ENCODE results near the gene VEPH1. TPM values are rescaled to one million over a fixed set of nuclear protein-coding genes. Genes with fewer than 3 reads are reported as not detected.
"Not testable (repeated sequence)": the region's sequence is repeated elsewhere in the genome, so short reads cannot be mapped to it uniquely, and the experiment has no call there.

The VEPH1 gene
- total RNA-seq, 1 donor from 2014 or later = 13.0 TPM

- DNase-seq (ENCODE audit: low spot score in 2 of 2) (no peak), FAIRE-seq (no peak)
Observed at GRCh38 chr3:157356541-157356940, 146.7 kb downstream of the VEPH1 start.

GRCh38 chr3:157355276-157355675, 147.9 kb downstream of the VEPH1 start:
- DNase-seq (ENCODE audit: low spot score in 2 of 2) = no peak
- FAIRE-seq = no peak

- no peak for DNase-seq (ENCODE audit: low spot score in 2 of 2)
- FAIRE-seq = no peak
Observed at GRCh38 chr3:157354722-157355121, 148.5 kb downstream of the VEPH1 start.

- FAIRE-seq (no peak), DNase-seq (ENCODE audit: low spot score in 2 of 2) (no peak)
Observed at GRCh38 chr3:157354254-157354653, 149.0 kb downstream of the VEPH1 start.

GRCh38 chr3:157353652-157354051, 149.6 kb downstream of the VEPH1 start:
- DNase-seq (ENCODE audit: low spot score in 2 of 2) (no peak), FAIRE-seq (no peak)

- FAIRE-seq = no peak
Observed at GRCh38 chr3:157351981-157352380, 151.2 kb downstream of the VEPH1 start.

GRCh38 chr3:157350651-157351050, 152.6 kb downstream of the VEPH1 start:
- not testable (repeated sequence) for FAIRE-seq; DNase-seq (ENCODE audit: low spot score in 2 of 2)

More at GRCh38 chr3:157351981-157352380, 151.2 kb downstream of the VEPH1 start:
- DNase-seq (ENCODE audit: low spot score in 2 of 2) = no peak

GRCh38 chr3:157348304-157349075, 154.7 kb downstream of the VEPH1 start:
- not testable (repeated sequence) for FAIRE-seq; DNase-seq (ENCODE audit: low spot score in 2 of 2)

- no peak for DNase-seq (ENCODE audit: low spot score in 2 of 2)
- FAIRE-seq = no peak
Observed at GRCh38 chr3:157347577-157348303, 155.5 kb downstream of the VEPH1 start.

- FAIRE-seq (no peak), DNase-seq (ENCODE audit: low spot score in 2 of 2) (no peak)
Observed at GRCh38 chr3:157336252-157337009, 166.8 kb downstream of the VEPH1 start.

- no peak for FAIRE-seq
- DNase-seq (ENCODE audit: low spot score in 2 of 2) = peak in 1 of 2 donors; percentile 37
Observed at GRCh38 chr3:157335233-157336076, 167.8 kb downstream of the VEPH1 start.

- FAIRE-seq (no peak), DNase-seq (ENCODE audit: low spot score in 2 of 2) (no peak)
Observed at GRCh38 chr3:157333551-157333991, 169.6 kb downstream of the VEPH1 start.

- DNase-seq (ENCODE audit: low spot score in 2 of 2) (no peak), FAIRE-seq (no peak)
Observed at GRCh38 chr3:157330206-157330605, 173.0 kb downstream of the VEPH1 start.

- no peak for DNase-seq (ENCODE audit: low spot score in 2 of 2)
- FAIRE-seq = no peak
Observed at GRCh38 chr3:157329551-157329950, 173.7 kb downstream of the VEPH1 start.

- no peak for FAIRE-seq
- no peak for DNase-seq (ENCODE audit: low spot score in 2 of 2)
Observed at GRCh38 chr3:157327837-157328236, 175.4 kb downstream of the VEPH1 start.

GRCh38 chr3:157327018-157327417, 176.2 kb downstream of the VEPH1 start:
- FAIRE-seq (no peak), DNase-seq (ENCODE audit: low spot score in 2 of 2) (no peak)

- DNase-seq (ENCODE audit: low spot score in 2 of 2); FAIRE-seq: not testable (repeated sequence)
Observed at GRCh38 chr3:157324869-157325268, 178.3 kb downstream of the VEPH1 start.

- DNase-seq (ENCODE audit: low spot score in 2 of 2) = no peak
- no peak for FAIRE-seq
Observed at GRCh38 chr3:157323360-157323759, 179.9 kb downstream of the VEPH1 start.

GRCh38 chr3:157319672-157320071, 183.5 kb downstream of the VEPH1 start:
- no peak for DNase-seq (ENCODE audit: low spot score in 2 of 2)
- no peak for FAIRE-seq

Measured in frontal cortex (tissue), 4 donors.